Measurements from ENCODE around the gene SCFD2.
"Not testable (repeated sequence)": the region's sequence is repeated elsewhere in the genome, so short reads cannot be mapped to it uniquely, and the experiment has no call there.

Gene SCFD2

DNA sequence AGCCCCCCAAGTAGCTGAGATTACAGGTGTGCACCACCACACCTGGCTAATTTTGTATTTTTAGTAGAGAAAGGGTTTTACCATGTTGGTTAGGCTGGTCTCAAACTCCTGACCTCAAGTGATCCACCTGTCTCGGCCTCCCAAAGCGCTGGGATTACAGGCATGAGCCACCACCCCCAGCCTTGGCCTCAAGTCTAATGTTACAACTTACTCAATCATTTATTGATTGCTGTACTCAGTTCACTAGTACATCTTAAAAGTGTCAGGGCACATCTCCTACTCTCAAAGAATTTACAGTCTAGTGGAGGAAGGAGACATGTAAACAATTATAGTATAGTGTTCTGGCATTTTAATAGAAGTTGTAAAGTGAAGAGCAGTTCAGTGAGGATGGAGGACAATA lies 19.5 kb downstream of the SCFD2 start:
- DNase-seq (ENCODE audit: low read depth in 2 of 2), result not testable (repeated sequence)

DNA sequence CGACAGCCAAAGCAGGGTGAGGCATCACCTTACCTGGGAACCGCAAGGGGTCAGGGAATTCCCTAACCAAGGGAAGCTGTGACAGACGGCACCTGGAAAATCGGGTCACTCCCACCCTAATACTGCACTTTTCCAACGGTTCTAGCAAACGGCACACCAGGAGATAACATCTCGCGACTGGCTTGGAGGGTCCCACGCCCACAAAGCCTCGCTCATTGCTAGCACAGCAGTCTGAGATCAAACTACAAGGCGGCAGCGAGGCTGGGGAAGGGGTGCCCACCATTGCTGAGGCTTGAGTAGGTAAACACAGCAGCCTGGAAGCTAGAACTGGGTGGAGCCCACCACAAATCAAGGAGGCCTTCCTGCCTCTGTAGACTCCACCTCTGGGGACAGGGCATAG lies 25.7 kb downstream of the SCFD2 start:
- not testable (repeated sequence) for DNase-seq (ENCODE audit: low read depth in 2 of 2)

DNA sequence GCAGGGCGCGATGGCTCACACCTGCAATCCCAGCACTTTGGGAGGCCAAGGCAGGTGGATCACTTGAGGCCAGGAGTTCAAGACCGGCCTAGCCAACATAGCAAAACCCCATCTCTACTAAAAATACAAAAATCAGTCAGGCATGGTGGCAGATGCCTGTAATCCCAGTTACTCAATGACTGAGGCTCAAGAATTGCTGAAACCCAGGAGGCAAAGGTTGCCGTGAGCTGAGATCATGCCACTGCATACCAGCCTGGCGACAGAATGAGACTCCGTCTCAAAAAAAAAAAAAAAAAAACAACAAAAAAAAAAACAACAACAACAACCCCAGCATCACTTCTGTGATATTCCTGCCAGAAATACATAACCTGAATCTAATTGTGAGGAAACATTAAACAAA lies 30.9 kb downstream of the SCFD2 start:
- not testable (repeated sequence) for DNase-seq (ENCODE audit: low read depth in 2 of 2)

DNA sequence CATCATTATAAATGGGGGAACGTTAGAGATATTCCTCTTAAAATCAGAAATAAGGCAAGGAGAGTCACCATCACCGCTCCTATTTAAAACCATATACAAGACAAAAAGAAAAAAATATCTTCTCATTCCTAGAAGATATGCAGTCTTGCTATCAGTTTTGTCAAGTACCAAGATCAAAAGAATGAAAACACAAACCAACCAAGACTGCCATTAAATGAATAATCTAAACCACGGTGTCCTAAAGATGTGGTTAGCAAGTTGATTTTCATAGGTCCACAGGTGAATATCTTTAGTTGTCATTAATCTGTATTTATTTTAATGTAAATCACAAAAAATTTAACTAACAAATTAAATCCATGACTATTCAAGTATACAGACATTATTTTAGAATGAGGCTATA lies 39.3 kb downstream of the SCFD2 start:
- DNase-seq (ENCODE audit: low read depth in 2 of 2), result no peak

DNA sequence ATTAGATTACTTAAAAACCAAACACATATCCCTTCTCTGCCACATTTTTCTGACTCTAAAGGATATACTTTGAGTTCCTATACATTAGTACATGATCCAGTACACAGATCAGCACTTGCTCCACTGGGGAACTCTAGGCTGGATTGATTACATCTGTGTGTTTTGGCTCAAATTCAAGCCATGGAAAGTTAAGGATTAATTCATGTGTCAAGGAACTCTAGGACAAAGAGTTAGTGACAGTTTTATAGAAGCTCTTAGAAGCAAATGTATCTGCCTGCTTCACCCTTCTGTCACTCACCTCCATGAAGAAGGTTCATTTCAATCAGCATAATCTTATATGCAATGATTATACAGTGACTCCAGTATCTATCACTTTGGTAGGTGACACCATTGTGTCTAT lies 43.2 kb downstream of the SCFD2 start:
- DNase-seq (ENCODE audit: low read depth in 2 of 2), result no peak

DNA sequence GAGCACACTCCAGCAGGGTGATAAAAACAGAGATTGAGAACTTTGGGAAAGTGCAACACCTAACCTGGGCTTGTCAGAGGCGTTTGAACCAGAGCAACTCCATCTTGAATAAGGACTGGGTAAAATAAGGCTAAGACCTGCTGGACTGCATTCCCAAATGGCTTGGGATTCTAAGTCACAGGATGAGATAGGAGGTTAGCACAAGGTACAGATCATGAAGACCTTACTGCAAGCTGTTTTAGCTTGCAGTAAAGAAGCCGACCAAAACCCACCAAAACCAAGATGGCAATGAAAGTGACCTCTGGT lies 43.9 kb downstream of the SCFD2 start:
- no peak for DNase-seq (ENCODE audit: low read depth in 2 of 2)

DNA sequence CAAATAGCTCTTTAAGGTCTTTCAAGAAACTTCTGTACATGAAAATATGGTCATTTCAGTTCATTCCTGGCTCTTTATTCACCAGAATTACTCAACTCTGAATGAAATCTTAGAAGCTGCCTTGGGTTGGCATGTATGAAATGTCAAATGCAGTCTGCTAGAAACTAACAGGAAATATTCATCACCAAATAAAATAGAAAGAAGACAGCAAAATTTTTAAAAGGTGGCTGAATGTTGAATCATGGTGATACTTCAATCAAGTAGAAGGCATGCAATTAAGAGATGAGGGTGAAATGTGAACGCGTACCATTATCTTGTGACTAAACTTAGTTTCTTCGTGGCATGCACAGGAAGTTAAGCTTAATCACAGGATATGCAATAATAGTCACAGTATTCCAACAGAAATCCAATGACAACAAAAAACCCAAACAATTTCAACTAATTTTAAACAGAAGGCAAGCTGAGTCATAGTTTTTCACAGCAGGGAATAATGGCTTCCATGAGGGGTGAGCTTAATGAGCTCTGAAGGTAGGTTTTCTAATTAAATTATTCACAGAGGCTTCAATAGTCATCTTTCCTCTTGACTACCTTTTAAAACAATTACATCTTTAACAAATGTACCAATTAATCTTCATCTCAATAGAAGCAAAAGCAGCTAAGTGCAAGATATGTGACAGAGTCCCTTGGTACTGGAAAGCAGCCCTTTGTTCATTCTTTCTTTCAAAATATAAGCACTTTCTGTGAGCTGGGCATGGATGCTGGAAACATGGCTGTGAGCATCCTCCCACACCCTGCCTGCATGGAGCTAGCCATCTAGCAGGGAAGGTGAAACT lies 44.5 kb downstream of the SCFD2 start:
- DNase-seq (ENCODE audit: low read depth in 2 of 2), result no peak

DNA sequence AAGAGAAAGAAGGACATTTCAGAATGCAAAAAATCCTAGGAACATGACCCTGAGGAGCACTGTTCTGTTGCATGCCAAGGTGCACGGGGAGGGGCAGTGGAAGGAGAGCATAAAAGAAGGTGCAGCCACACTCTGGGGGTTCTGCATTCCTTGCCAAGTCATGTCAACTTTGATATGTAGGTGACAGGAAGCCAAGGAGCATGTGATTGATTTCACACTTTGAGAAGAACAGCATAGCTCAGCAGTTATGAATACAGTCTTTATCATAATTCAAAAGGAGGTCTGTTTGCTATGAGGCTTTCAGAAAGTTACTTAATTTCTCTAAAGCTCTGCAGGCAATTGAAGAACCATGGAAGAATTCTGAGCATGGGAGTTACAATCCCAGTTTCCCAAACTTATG lies 50.6 kb downstream of the SCFD2 start:
- DNase-seq (ENCODE audit: low read depth in 2 of 2), result no peak

DNA sequence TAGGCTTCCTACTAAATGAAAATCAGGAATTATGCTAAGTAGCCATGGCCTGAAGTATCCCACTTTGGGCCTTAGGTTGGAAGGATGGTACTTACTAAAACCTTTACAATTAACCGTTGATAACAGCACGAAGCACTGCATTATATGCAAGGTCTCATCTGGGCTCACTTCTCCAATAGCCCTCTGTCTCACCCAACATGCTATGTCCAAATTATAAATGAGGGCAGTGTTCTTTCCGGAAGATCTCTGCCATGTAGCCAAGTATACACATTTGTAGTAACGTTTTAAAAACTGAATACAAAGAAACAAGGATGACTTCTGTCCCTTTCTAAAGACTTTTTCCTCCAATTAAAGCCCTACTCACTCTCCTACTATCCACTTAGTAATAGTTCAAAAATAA lies 51.6 kb downstream of the SCFD2 start:
- no peak for DNase-seq (ENCODE audit: low read depth in 2 of 2)

DNA sequence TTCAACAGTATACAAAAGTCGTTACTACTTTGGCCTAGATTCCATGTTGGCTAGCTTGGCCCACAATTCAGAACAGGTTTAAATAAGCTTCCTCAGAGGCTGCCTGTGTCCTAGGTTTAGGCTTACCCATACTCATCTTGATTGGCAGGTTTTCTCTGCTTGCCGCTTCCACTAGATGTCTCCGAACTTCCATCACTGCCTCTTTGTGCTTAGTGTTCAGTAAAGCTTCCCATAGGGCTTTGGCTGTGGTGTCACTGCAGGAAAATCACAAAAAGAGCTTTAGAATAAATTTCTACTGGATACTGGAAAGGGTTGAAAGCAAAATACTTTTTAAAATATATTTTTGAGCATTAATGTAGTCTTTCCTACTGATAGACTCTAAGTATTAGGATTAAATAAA lies 52.4 kb downstream of the SCFD2 start:
- no peak for DNase-seq (ENCODE audit: low read depth in 2 of 2)

DNA sequence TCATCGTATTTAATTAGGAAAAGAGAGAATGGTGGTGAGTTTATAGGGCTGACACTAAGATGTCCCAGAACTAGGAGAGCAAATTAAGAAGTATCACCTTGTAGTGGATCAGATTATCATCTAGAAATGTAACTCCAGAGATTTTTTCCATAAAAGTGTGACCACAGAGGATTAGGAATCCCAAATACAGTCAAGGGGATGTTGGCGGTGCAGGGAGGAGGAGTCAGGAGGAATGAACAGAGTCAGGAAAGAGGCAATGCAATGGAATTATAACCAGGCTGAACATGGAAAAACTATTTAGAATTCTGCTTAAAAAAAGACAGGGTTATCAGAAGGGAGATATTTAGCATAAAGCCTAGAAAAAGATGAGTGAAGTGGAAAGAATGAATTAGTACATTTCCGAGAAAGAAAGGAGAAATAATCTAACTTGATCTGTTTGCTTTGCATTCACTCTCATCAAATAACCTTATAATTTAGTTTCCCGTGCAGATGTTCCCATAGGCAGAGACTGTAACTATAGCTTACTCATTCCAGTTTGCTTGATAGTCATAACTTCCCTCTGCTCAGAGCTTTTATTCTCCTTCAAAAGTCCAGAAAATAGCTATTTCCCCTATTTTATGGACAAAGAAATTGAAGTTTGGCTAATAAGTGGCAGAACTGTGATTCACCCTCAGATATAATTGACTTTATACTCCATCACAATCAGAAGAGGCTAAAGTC lies 56.4 kb downstream of the SCFD2 start:
- DNase-seq (ENCODE audit: low read depth in 2 of 2), result no peak

DNA sequence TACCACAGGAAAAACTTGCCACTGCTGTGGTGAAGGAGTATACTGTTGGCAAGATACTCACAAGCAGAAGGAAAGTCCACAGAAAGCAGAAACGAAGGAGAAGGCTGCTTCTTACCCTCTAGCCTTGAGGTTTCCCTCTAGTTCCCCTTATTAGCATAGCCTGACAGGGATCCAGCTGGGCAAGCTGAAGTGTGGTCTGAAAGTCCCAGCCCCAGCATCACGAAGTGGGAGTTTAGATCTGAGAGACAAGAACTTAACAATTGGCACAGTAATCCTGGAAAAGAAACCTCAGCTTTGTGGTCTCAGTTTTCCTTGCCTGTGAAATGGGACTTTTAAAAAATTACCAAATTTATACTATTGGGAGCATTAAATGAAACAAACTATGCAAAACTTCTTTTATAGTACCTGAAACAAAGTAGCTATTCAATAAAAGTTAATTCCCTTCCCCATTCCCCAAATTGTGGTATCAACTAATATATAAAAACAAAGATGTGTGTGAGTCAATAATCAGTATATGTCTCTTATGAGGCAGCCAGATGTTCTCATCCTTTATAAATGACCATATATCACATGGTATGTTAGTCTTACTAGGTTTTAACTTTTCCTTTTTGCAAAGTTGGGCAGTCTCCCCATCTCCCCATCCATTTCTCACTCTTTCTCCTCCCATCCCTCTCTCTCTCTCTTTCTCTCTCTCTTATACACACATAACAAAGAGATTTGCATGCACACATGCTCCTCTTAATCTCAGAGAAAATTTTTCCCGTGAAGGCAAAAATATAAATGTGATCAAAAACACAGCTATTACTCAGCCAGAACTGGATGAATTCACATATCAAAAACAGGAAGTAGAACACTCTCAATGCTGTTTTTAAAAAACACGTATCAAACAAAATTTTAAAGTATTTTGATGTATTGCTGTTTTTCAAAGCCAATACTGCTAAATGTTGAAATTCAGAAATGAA lies 57.8 kb downstream of the SCFD2 start:
- no peak for DNase-seq (ENCODE audit: low read depth in 2 of 2)

DNA sequence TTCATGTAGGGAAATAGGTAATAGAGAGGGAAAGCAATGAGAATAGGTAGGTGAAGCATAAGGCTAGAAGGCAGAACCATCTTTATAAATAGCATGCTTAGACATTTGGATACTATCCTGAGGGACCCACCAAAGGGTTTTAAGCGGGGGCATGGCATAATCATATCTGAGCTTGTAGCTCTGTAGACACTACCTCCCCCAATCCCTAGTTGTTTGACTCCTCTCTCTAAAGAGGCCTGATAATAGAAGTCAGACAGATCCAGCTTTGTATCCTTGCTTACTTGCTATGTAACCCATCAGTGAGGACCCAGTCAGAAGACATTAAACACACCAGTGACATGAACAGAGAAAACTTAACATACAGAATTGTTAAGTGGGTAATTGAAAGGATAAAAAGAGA lies 58.7 kb downstream of the SCFD2 start:
- DNase-seq (ENCODE audit: low read depth in 2 of 2), result no peak

DNA sequence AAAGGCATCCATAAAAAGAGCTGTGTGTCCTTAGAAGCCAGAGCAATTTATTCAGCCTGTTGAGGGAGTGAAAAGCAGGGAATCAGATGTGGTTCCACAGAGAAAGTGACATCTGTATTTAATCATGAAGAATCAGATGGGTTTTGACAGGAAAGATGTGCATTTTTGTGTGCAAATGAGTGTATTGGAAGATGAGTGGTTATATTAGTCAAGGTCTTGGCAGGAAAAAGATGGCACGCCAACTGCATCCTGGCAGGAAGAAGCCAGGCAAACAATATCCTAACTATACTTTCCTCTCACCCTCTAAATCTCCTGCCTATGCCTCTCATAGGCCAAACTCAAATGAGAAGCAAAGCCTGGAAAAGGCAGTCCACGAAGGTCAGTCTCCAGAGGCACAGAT lies 59.1 kb downstream of the SCFD2 start:
- no peak for DNase-seq (ENCODE audit: low read depth in 2 of 2)

DNA sequence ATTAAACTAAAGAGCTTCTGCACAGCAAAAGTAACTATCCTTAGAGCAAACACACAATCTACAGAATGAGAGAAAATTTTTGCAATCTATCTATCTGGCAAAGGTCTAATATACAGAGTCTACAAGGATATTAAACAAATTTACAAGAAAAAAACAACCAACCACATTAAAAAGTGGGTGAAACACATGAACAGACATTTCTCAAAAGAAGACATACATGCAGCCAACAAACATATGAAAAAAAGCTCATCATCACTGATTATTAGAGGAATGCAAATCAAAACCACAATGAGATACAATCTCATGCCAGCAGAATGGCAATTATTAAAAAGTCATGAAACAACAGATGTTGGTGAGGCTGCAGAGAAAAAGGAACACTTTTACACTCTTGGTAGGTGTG lies 73.7 kb downstream of the SCFD2 start:
- not testable (repeated sequence) for DNase-seq (ENCODE audit: low read depth in 2 of 2)

DNA sequence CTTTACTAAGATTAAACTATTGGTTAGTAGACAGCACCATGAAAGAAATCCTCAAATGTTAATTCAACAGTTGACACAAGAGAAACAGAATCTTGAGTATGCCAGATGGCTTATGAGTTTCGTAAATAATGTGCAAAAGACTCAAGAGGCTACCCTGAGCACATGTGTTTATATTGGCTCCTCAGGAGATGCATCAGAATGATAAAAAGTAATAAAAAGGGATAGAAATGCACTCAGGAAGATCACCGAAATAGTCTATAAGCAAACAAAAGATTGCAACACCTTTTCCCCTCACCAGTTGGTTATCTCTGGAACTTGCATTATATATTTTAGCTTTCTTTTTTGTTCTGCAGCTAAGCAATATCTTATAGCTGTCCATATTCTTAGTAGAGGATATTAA lies 84.4 kb downstream of the SCFD2 start:
- no peak for DNase-seq (ENCODE audit: low read depth in 2 of 2)

DNA sequence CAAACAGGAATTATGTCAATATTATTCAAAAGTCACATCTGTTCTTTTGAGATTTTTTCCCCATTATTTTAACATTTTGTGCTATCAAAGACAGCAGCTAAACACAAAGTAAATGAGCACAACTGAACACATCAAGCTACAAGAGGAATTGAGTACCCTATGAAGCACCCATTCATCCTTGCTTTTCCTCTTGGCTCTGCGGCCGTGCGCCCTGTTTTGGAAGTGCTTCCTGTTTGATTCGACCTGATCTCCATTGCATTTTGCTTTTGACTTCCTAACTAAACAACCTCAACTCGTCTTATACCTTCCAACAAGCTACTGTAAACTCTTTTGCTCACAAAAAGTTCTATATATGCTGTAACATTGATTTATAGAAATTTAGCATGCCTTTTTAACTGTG lies 85.0 kb downstream of the SCFD2 start:
- DNase-seq (ENCODE audit: low read depth in 2 of 2), result no peak

DNA sequence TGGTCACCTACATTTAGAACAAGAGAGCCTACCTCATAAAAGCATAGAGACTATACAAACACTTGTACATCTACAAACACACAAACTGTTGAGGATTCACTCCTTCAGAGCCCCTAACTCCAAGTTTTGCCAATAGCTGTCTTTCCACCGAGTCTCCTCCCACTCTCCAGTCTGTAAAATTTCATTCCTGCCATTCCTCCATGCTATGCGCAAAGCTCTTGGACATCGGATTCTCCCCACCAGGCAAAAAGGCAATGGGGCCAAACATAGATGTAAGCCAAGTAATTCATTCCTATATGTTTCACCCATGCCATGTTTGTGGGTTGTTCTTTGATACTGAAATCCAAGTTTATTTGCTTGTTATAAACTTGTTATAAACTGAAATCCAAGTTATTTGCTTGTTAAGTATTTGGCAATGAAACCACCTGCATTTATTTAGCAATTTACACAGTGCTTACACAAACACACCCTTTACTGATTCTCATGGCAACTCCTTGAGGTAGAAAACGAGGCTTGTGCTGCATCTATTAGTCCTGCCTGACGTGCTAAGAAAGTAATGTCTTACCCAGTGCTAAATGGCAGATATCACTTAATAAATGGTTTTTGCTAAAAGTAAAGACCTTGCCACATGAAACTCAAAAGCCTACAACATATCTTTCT lies 91.1 kb downstream of the SCFD2 start:
- no peak for DNase-seq (ENCODE audit: low read depth in 2 of 2)

DNA sequence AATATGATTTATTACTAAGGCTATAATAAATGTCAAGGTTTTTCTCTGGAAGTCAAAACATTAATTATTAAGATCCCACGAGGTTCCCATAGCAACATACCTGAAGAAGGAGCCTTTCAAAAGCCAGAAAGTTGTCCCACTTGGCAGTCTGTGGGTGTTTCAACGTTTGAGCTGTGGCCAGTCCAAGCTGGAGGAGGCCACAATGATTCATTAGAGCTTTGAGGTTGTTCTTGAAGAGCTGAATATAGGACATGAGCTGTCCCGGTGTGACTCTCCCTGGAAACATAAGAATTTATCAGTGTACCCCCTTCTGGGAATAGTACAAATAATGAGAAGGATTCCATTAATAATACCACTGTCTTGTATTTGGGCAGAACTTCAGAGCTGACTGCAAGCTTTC lies 92.1 kb downstream of the SCFD2 start:
- DNase-seq (ENCODE audit: low read depth in 2 of 2), result no peak

DNA sequence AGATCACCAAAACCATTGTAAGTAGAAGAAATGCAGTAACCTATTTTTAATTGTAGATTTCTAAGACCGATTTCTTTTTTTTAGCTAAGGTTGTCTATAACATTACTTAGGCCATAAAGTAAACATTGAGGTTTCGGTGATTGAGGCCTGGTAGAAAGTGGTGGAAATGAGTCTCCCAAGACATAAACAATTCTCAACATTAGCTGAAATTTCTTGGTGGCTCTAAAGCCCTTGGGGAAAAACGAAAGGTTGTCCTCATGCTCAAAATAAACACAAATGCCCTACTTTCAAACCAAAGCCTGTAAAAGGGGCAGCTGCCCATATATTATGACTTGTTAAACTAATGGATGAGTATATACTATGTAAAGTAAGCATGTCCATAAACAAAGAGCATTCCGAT lies 98.8 kb downstream of the SCFD2 start:
- no peak for DNase-seq (ENCODE audit: low read depth in 2 of 2)

DNA sequence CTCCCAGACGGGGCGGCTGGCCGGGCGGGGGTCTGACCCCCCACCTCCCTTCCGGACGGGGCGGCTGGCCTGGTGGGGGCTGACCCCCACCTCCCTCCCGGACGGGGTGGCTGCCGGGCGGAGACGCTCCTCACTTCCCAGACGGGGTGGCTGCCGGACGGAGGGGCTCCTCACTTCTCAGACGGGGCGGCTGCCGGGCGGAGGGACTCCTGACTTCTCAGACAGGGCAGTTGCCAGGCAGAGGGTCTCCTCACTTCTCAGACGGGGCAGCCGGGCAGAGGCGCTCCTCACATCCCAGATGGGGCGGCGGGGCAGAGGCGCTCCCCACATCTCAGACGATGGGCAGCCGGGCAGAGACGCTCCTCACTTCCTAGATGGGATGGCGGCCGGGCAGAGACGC lies 109.9 kb downstream of the SCFD2 start:
- DNase-seq (ENCODE audit: low read depth in 2 of 2), result not testable (repeated sequence)

DNA sequence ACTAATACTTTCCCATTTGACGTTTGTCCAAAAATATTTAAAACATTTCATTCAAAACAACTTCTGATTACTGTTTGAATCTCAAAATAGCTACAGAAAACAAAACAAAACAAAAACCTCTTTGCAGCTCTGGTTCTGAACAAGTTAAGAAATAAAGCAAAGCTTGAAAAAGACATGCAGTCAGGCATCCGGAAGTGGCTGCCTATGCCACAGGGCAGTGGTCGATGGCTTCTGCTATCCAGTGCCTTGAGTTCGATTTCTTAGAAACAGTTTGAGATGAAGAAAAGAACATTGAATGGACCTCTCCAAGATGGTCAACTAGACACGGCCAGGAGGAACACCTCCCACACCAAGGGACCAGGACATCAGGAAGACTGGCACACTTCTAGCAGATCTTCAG lies 125.3 kb downstream of the SCFD2 start:
- no peak for DNase-seq (ENCODE audit: low read depth in 2 of 2)

All from stimulated activated CD8-positive, alpha-beta memory T cell treated with anti-CD3 and anti-CD28 coated beads, Interleukin-2, amount 100 ng/mL, for 1 hour (primary cell).